WTC11 (cell line): ENCODE measurements around the gene FASTKD1. TPM values are rescaled to one million over a fixed set of nuclear protein-coding genes. Genes with fewer than 3 reads are reported as not detected.

Experiments
- ATAC-seq: fragments of 200-7000 bp; cut with Tn5 transposase; 2 replicates; pipeline ENCODE4 v1.10.0; 2021; ENCODE audit warnings: mild to moderate bottlenecking, moderate library complexity
- CTCF ChIA-PET: fragments of 300-600 bp; sonication (Branson Sonifier 250); formaldehyde crosslinking; loops from one replicate; lab custom pipeline; 2021; ENCODE audit warnings: antibody characterized with exemption; lab: Charles Lee
- POLR2A ChIA-PET: fragments of 350-600 bp; sonication (Branson Sonifier 250); formaldehyde crosslinking; loops from one replicate; lab custom pipeline; 2021; ENCODE audit warnings: antibody characterized with exemption; lab: Charles Lee
- DNase-seq: peaks from one replicate; pipeline ENCODE4 v3.0.0; 2021; ENCODE audit warnings: low spot score
- H3K27ac Mint-ChIP-seq: 2 replicates; pipeline ENCODE4 v1.8.0; 2021; ENCODE audit warnings: mixed read lengths
- H3K27me3 Mint-ChIP-seq: 2 replicates; pipeline ENCODE4 v1.8.0; 2021; ENCODE audit warnings: low read depth, mild to moderate bottlenecking, moderate library complexity, mixed read lengths
- H3K36me3 Mint-ChIP-seq: 2 replicates; pipeline ENCODE4 v1.8.0; 2021; ENCODE audit warnings: mixed read lengths
- H3K4me1 Mint-ChIP-seq: 2 replicates; pipeline ENCODE4 v1.8.0; 2022; ENCODE audit warnings: mixed read lengths
- H3K4me3 Mint-ChIP-seq: 2 replicates; pipeline ENCODE4 v1.8.0; 2021; ENCODE audit warnings: mild to moderate bottlenecking, moderate library complexity, mixed read lengths
- H3K9me3 Mint-ChIP-seq: 2 replicates; pipeline ENCODE4 v1.8.0; 2021; ENCODE audit warnings: mixed read lengths
- CBFB ChIP-seq: sonication (generic); formaldehyde crosslinking; IDR thresholded peaks from 2 replicates; pipeline ENCODE4 v1.8.1; 2022; ENCODE audit warnings: mild to moderate bottlenecking, low read depth, missing genetic modification reagents
- CDX4 ChIP-seq: fragments of 250-450 bp; sonication (Bioruptor Pico); IDR thresholded peaks from 2 replicates; pipeline ENCODE4 v1.9.0; 2021; ENCODE audit warnings: moderate library complexity, mild to moderate bottlenecking, inconsistent platforms, borderline replicate concordance
- CTCF ChIP-seq: fragments of 200-600 bp; IDR thresholded peaks from 2 replicates; pipeline ENCODE4 v1.8.0; 2022; ENCODE audit warnings: antibody characterized with exemption
- E2F5 ChIP-seq: sonication (generic); formaldehyde crosslinking; IDR thresholded peaks from 2 replicates; pipeline ENCODE4 v1.8.1; 2022; ENCODE audit warnings: mild to moderate bottlenecking, moderate library complexity, missing genetic modification reagents
- ELF4 ChIP-seq: sonication (generic); formaldehyde crosslinking; IDR thresholded peaks from 2 replicates; pipeline ENCODE4 v1.8.1; 2022; ENCODE audit warnings: low read depth, mild to moderate bottlenecking, moderate library complexity, missing genetic modification reagents
- ERG ChIP-seq: fragments of 250-450 bp; sonication (Bioruptor Pico); IDR thresholded peaks from 2 replicates; pipeline ENCODE4 v1.8.0; 2021; ENCODE audit warnings: mild to moderate bottlenecking
- FOXJ3 ChIP-seq: sonication (generic); formaldehyde crosslinking; IDR thresholded peaks from 2 replicates; pipeline ENCODE4 v1.9.0; 2021; ENCODE audit warnings: missing genetic modification reagents, mild to moderate bottlenecking, borderline replicate concordance
- GABPB1 ChIP-seq: sonication (generic); formaldehyde crosslinking; IDR thresholded peaks from 2 replicates; pipeline ENCODE4 v1.8.1; 2023; ENCODE audit warnings: mild to moderate bottlenecking, missing genetic modification reagents
- GTF2I ChIP-seq: fragments of 250-450 bp; sonication (Bioruptor Pico); conservative IDR thresholded peaks from 2 replicates; pipeline ENCODE4 v1.4.0; 2021; ENCODE audit warnings: mild to moderate bottlenecking
- HMGA2 ChIP-seq: fragments of 250-450 bp; sonication (Bioruptor Pico); IDR thresholded peaks from 2 replicates; pipeline ENCODE4 v1.4.0; 2021; ENCODE audit warnings: mild to moderate bottlenecking, moderate library complexity
- IRF1 ChIP-seq: sonication (generic); formaldehyde crosslinking; IDR thresholded peaks from 2 replicates; pipeline ENCODE4 v1.8.0; 2023; ENCODE audit warnings: missing genetic modification reagents
- NFYB ChIP-seq: sonication (generic); formaldehyde crosslinking; conservative IDR thresholded peaks from 2 replicates; pipeline ENCODE4 v1.8.0; 2022; ENCODE audit warnings: low read depth, missing genetic modification reagents
- NR1H2 ChIP-seq: sonication (generic); formaldehyde crosslinking; IDR thresholded peaks from 2 replicates; pipeline ENCODE4 v1.9.0; 2021; ENCODE audit warnings: mild to moderate bottlenecking, moderate library complexity, missing genetic modification reagents
- PRRX2 ChIP-seq: fragments of 250-450 bp; sonication (Bioruptor Pico); IDR thresholded peaks from 2 replicates; pipeline ENCODE4 v1.8.0; 2021; ENCODE audit warnings: mild to moderate bottlenecking
- RELA ChIP-seq: sonication (generic); formaldehyde crosslinking; IDR thresholded peaks from 2 replicates; pipeline ENCODE4 v1.8.1; 2022; ENCODE audit warnings: missing genetic modification reagents, mild to moderate bottlenecking, borderline replicate concordance
- SOX15 ChIP-seq: fragments of 250-450 bp; sonication (Bioruptor Pico); IDR thresholded peaks from 2 replicates; pipeline ENCODE4 v1.9.0; 2021; ENCODE audit warnings: mild to moderate bottlenecking
- TEAD1 ChIP-seq: sonication (generic); formaldehyde crosslinking; IDR thresholded peaks from 2 replicates; pipeline ENCODE4 v1.8.0; 2022; ENCODE audit warnings: mild to moderate bottlenecking, missing genetic modification reagents
- TEAD4 ChIP-seq: sonication (generic); formaldehyde crosslinking; IDR thresholded peaks from 2 replicates; pipeline ENCODE4 v1.8.0; 2022; ENCODE audit warnings: mild to moderate bottlenecking, missing genetic modification reagents
- USF1 ChIP-seq: sonication (generic); formaldehyde crosslinking; IDR thresholded peaks from 2 replicates; pipeline ENCODE4 v1.8.0; 2022; ENCODE audit warnings: mild to moderate bottlenecking, missing genetic modification reagents
- ZMAT4 ChIP-seq: fragments of 250-450 bp; sonication (Bioruptor Pico); IDR thresholded peaks from 2 replicates; pipeline ENCODE4 v1.9.0; 2021; ENCODE audit warnings: mild to moderate bottlenecking
- ZNF317 ChIP-seq: sonication (generic); formaldehyde crosslinking; IDR thresholded peaks from 2 replicates; pipeline ENCODE4 v1.8.1; 2023; ENCODE audit warnings: low read depth, mild to moderate bottlenecking, moderate library complexity, missing genetic modification reagents, borderline replicate concordance
- ZNF396 ChIP-seq: fragments of 250-450 bp; sonication (Bioruptor Pico); IDR thresholded peaks from 2 replicates; pipeline ENCODE4 v1.8.0; 2021; ENCODE audit warnings: mild to moderate bottlenecking, moderate library complexity, borderline replicate concordance
- ZNF512 ChIP-seq: sonication (generic); formaldehyde crosslinking; IDR thresholded peaks from 2 replicates; pipeline ENCODE4 v1.8.1; 2022; ENCODE audit warnings: missing genetic modification reagents, borderline replicate concordance
- total RNA-seq: library from RNA; stranded (reverse); gene quantifications from 3 replicates; pipeline ENCODE4 v1.2.3, GENCODE V29; 2021

Gene FASTKD1
- total RNA-seq, 1 experiment from 2014 or later = 69.7 TPM

- TF ChIP-seq NR1H2 (no peak), RELA (no peak)
Measured at GRCh38 chr2:169573160-169573973, at the start of gene FASTKD1 (continued).

GRCh38 chr2:169623235-169623634 is 49.6 kb upstream of the FASTKD1 start:
- no peaks in the 10 kb centered on the region for H3K27me3 Mint-ChIP-seq
- no peak overlapping the region for H3K4me3 Mint-ChIP-seq
- TF ChIP-seq NFYB (CRISPR knock-in tag) (no peak), ERG (no peak), CDX4 (CRISPR knock-in tag) (no peak), E2F5 (CRISPR knock-in tag) (no peak)
- TF ChIP-seq, all 79 proteins: peak for 0
- no peak for ATAC-seq
- ChIA-PET CTCF (no interaction called here), POLR2A (no interaction called here)
- peak overlapping the region; percentile 16; the same call in 1 of the 2 replicates for H3K27ac Mint-ChIP-seq
- DNase-seq = no peak
- no peaks in the 10 kb centered on the region for H3K9me3 Mint-ChIP-seq
- H3K4me1 Mint-ChIP-seq = no peaks in the 10 kb centered on the region
- H3K36me3 Mint-ChIP-seq = peaks cover 26% of the 10 kb centered on the region

GRCh38 chr2:169620509-169620908 is 46.8 kb upstream of the FASTKD1 start:
- ATAC-seq = no peak
- TF ChIP-seq USF1 (CRISPR knock-in tag) (no peak), ZMAT4 (CRISPR knock-in tag) (no peak), FOXJ3 (CRISPR knock-in tag) (no peak), SOX15 (no peak), CTCF (no peak), ZNF396 (CRISPR knock-in tag) (no peak)
- no peak overlapping the region for H3K4me3 Mint-ChIP-seq
- POLR2A ChIA-PET = no interaction called here
- no peak overlapping the region for H3K27ac Mint-ChIP-seq
- no peaks in the 10 kb centered on the region for H3K27me3 Mint-ChIP-seq
- peaks cover 6% of the 10 kb centered on the region for H3K9me3 Mint-ChIP-seq
- no peak for DNase-seq
- no peaks in the 10 kb centered on the region for H3K4me1 Mint-ChIP-seq
- peaks cover 44% of the 10 kb centered on the region for H3K36me3 Mint-ChIP-seq
- CTCF ChIA-PET = no interaction called here

GRCh38 chr2:169619946-169620345 is 46.3 kb upstream of the FASTKD1 start:
- ATAC-seq (no peak), DNase-seq (no peak)
- ChIA-PET CTCF (no interaction called here), POLR2A (no interaction called here)
- H3K9me3 Mint-ChIP-seq = peaks cover 9% of the 10 kb centered on the region
- H3K36me3 Mint-ChIP-seq = peaks cover 50% of the 10 kb centered on the region
- no peak overlapping the region for H3K4me3 Mint-ChIP-seq
- no peak overlapping the region for H3K27ac Mint-ChIP-seq
- H3K4me1 Mint-ChIP-seq = no peaks in the 10 kb centered on the region
- no peaks in the 10 kb centered on the region for H3K27me3 Mint-ChIP-seq
- TF ChIP-seq CBFB (CRISPR knock-in tag) (no peak), ZNF317 (no peak), PRRX2 (CRISPR knock-in tag) (no peak), ELF4 (CRISPR knock-in tag) (no peak), HMGA2 (no peak), GABPB1 (CRISPR knock-in tag) (no peak), TEAD4 (CRISPR knock-in tag) (no peak), ZNF512 (no peak), TEAD1 (no peak), NFYB (CRISPR knock-in tag) (no peak), GTF2I (CRISPR knock-in tag) (no peak), IRF1 (CRISPR knock-in tag) (no peak)
